NCI-H1105 (cell line): ENCODE data around the gene ARHGEF3.
A peak's percentile ranks its signal among the peaks of the same experiment; 100 is the strongest.

Experiments
- DNase-seq: peaks from one replicate; lab custom pipeline; 2025; lab: John Stamatoyannopoulos, UW

The ARHGEF3 gene, protein sequence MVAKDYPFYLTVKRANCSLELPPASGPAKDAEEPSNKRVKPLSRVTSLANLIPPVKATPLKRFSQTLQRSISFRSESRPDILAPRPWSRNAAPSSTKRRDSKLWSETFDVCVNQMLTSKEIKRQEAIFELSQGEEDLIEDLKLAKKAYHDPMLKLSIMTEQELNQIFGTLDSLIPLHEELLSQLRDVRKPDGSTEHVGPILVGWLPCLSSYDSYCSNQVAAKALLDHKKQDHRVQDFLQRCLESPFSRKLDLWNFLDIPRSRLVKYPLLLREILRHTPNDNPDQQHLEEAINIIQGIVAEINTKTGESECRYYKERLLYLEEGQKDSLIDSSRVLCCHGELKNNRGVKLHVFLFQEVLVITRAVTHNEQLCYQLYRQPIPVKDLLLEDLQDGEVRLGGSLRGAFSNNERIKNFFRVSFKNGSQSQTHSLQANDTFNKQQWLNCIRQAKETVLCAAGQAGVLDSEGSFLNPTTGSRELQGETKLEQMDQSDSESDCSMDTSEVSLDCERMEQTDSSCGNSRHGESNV

DNA sequence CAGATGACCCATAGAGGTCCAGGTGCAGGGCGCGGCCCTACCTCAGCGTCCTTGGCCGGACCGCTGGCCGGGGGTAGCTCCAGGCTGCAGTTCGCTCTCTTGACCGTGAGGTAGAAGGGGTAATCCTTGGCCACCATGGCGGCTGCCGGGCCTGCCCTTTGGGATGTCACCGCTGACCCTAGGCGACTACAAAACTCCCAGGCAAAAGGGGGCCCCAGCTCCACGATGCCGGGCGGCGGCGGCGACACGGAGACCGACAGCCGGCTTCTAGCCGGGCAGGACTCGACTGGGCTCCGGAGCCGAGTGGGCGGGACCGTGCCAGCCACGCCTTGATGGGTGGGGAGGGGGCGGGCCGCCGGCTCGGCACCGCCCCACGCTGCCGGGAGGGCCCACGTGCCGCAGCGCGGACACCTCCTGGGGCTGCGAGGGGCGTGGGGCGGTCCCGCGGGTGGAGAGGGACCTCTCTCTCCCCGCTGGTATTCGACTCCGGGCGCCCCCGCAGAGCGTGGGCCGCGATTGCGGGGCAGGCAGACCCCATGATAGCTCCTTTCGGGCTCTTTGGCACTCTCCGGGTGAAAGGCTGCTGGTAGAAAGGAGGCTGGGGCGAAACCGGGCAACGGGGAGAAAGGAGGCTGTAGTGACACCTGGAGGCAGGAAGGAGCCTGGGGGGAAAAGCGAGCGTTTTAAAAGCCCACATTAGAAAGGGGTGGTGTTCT lies at the start of gene ARHGEF3:
Gene ARHGEF3, minus strand, starts transcription at position 288 of the 716 bp plus-strand sequence. Its CDS starts 151 bp downstream, at position 137.
- peak; percentile 50 for DNase-seq

DNA sequence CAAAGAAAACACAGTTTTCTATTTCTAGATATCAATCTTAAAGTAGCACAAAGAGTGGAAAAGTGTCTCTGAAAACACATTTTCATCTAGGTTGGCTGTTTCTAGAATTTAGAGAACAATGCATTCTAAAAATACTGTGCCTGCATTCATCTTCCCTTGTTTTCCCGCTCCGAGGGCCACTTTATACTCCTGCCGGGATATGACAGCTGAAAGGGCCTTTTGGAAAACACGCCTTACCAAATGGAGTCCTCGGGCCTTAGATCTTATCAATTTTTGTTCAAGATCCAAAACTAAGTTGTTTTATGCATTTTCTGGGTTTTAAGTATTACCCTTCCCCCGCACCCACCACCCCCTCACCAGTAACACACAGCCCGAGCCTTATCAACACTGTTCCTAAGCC lies 47.9 kb upstream of the ARHGEF3 start:
- no peak for DNase-seq

DNA sequence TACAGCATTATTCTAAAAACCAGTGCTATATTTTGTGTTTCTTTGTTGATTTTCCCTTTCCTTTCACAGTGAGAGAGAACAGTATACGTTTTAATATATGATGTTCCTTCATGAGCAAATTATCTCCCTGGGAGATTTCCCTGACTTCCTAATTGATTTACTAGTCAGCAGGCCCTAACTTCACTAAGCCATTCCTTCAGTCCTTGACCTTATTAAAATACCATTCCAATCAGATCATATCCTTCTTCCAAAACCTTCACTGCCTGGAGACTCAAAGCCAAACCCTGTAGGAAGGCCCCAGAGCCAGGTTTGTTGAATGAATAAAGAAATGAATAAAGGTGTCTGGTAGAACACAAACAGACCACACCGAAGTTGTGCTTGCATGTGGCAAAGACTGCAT lies 43.8 kb upstream of the ARHGEF3 start:
- DNase-seq, result no peak

DNA sequence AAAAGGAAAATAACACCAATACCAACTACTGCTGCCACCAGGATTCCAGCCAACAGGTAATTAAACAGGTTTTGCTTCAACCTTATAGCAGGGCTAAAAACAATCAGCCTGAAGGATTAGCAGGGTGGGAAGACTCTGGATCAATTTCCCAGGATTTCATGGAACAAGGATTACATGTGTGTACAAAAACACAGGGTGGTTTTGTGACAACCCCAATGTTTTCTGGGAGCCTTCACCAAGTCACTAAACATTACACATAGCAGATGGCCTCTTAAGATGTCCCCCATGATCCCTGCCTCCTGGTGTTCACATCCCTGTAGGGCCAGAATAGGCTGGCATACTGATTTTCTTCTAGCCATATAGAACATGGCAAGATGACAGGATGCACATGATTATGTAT lies 42.8 kb upstream of the ARHGEF3 start:
- no peak for DNase-seq

DNA sequence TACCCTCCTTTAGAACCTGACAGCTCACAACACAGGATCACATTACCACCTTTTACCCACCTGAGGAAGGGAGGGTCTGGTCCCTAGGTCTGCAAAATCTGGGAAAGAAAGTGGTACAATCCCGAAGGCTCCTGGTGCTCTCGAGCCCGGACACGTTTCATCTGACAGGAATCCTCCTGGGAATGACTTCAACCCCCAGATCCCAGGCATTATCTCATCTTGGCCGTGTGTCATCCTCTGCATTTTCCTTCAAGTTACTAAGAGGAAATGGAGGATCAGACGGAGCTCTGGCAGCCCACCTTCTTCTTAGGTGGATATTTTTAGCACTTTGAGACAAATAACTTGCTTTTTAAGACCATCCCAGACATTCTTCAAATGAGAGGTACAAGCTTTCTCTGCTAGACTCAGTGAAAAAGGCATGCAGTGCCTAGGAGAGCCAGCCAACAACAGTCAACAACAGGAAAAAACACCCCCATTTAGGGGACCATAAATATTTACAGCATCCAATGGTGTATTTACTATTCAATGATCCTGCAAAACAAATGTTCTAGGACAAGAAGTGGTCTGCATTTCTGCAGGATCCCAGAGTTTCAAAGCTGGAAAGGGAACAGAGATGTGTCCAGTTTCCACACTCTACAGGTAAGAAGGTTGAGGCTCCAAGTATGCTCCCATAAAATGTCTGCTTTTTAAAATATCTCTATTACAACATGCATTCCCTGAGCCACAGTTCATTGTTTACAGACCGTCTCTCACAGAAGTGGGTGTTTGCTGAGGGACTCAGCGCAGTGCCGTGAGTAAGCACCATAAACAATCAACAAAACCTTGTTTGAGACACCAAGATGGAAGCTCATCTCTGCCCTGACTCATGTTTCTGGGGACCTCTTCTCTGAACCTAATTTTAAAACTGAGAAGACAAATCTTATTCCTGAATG lies 38.3 kb upstream of the ARHGEF3 start:
- DNase-seq, result no peak

DNA sequence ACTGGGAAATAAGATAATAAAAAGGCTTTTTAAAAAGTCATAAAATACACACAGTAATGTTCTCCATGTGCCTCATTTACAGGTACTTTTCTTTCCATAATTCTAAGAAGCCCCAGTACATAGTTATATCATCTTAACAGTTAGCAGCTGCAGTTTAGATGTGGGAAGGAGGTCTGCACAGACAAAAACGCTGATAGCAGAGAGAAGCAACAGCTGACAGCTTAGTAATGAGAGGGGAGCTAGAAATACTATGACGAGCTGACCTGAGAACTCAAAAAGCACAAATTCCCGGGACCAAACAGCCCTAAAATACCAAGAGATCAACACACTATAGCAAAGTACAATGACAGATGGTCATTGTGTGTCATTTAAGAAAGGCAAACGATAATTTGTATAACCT lies 36.7 kb upstream of the ARHGEF3 start:
- no peak for DNase-seq

DNA sequence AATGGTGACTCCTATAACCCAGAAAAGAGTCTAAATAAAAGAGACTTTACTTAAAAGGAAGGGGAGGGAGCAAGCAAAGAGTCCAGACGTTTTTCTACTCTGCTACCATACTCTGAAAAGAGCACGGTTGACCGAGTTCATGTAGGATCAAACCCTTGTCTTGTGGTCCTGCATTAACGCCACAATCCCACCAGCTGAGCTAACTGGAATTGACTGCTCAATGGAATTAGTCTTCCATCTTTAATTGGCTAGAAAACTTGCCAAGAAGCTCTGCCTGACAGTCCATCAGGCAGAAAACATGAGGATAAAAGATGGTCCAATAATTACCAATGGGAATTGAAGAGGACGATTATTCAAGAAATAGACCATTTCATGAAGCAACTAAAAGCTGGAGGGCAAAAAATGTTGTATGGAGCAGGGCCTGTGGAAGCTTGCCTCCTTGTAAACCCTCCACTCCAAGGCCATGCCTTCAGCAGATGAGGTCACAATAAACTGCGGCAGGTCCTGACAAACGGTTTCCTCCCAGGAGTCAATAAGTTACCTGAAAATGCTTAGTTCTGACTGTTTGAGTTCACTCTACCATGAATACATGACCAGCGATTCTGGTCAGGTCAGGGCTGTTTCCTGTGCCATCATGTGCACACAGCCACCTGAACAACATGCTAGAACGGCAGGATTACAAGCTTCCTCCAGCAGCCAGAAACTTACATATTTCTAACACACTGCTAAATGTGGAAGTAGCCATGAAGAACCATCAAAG lies 35.6 kb upstream of the ARHGEF3 start:
- no peak for DNase-seq

DNA sequence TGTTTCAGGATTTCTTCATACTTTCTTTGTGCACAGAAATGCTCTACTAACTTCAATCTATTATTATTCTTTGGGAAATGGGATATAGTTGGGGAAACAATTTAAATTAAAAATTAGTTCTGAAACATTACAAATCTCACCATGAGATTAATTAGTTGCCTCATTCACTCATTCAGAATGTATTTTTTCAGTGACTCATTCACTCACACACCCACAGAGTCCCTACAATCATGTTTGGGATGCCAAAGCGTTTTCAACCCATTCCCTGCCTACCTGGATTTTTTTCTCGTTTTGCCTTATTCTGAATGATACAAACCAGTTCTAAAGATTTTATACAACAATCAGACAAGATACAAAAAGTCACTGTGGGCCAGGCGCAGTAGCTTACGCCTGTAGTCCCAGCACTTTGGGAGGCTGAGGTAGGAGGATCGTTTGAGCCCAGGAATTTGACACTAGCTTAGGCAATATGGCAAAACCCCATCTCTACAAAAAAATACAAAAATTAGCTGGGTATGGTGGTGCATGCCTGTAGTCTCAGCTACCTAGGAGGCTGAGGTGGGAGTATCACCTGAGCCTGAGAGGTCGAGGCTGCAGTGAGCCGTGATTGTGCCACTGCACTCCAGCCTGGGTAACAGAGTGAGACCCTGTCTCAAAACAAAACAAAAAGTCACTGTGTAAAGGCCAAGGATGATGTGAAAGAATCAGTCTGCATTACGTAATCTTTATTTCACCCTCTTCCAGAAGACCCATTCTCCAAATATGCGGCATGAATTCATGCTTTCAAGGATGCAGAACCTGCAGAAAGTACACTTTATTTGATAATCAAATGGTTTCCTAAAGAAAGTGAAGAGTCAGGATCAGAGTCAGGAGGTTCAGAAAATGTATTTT lies 34.8 kb upstream of the ARHGEF3 start:
- no peak for DNase-seq

DNA sequence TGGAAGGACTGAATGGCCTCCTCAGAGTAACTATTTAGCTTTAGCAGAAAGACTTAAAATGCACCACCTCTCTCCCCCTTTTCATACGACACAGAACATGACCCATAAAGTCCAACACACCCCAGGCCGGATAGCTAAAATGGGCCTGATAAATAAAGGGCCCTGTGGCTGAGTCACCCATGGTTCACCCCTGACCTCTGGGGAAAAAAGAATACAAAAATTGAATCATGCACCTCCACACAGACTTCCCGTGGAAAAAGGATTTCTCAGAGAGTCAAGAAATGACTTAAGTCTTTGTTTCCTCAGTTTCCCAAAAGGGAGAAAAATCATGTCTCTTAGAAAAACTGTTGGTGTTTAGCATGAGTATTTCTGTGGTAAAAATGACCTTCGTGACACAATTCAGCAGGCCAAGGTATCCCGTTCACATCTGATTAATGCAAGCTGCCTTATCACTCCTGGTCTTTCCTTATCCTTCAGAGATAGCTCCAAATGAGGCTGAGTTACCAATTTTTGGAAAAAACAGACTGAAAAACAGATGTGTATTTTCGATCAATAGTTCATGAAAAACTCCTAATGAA lies 34.0 kb upstream of the ARHGEF3 start:
- DNase-seq, result no peak

DNA sequence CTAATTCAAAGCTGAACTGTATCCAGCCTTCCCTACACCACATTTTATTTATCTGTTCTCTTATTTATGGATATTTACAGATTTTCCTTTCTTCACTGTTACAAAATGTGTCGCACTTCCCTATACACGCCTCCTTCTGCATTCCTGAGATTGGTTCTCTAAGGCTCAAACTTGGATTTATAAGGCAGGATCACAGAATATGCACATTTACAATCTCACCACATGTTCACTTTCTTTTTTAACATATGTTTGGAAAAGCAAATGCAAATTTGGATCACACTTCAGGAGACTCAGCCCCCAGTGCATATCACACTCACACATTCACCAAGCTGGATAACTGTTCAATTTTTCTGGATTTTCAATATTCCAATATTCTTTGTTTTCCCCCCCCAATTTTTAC lies 31.8 kb upstream of the ARHGEF3 start:
- DNase-seq, result no peak

DNA sequence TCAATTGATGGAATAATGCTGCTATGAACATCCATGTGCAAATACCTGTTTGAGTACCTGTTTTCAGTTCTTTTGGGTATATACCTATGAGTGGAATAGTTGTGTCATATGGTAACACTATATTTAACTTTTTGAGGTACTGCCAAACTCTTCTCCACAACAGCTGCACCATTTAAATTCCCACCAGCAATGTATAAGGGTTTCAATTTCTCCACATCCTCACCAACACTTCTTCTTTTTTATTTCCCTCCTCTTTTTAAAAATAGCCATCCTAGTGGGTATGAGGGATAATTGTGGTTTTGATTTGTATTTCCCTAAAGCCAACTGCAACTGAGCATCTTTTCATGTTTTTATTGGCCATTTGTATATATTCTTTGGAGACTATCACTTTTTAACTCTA lies 31.3 kb upstream of the ARHGEF3 start:
- no peak for DNase-seq

DNA sequence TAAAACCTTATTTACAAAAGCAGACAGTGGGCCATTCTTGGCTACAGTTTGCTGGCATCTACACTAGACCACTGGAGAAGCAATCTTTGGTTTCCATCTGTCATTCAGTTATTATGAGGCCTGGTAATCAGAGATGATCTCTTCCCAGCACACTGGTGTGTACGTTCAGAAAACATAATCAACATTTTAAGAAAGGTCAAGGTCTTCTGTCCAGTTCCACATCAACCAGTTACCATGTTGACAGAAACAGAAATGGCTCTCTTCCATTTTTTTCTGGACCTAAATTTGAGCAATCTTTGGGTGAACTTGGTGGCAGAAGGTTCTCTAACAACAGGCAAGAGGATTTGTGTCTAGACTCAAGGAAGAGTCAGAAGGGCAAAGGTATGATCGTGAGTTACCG lies 29.8 kb upstream of the ARHGEF3 start:
- DNase-seq, result no peak

DNA sequence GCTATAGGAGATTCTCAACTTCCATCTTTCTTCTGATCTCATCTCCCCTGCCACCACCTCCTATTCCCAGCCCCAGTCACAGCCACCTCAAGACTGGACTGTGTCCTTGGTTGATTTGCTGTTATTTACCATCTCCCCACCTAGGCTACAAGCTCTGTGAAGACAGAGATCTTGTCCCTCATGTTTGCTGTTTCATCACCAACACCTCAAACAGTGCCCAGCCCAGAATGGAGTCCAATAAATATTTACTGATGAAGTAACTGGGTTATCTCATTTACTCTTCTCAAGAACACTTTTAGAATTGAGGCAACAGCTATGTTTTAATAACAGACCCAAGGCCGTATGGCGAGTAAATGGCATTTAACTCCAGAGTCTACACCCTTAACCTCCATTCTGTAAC lies 29.1 kb upstream of the ARHGEF3 start:
- DNase-seq, result no peak

DNA sequence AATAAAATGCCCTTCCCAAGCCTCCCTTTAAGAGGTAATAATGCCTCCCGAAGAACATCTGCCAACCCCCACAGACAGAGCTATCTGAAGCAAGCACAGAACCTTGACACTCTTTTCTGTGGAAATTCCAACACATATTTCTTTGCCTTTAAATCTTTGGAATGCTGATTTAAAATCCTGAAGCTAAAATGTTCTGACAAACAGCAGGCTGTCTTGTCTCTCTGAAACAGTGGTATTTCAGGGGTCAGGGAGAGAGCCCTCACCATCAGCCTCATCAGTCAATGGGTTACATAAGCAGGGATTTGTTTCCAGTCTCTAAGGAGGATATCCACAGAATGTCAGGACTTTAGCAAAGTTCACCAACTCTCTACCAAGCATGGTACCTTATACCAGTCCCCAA lies 27.8 kb upstream of the ARHGEF3 start:
- no peak for DNase-seq

DNA sequence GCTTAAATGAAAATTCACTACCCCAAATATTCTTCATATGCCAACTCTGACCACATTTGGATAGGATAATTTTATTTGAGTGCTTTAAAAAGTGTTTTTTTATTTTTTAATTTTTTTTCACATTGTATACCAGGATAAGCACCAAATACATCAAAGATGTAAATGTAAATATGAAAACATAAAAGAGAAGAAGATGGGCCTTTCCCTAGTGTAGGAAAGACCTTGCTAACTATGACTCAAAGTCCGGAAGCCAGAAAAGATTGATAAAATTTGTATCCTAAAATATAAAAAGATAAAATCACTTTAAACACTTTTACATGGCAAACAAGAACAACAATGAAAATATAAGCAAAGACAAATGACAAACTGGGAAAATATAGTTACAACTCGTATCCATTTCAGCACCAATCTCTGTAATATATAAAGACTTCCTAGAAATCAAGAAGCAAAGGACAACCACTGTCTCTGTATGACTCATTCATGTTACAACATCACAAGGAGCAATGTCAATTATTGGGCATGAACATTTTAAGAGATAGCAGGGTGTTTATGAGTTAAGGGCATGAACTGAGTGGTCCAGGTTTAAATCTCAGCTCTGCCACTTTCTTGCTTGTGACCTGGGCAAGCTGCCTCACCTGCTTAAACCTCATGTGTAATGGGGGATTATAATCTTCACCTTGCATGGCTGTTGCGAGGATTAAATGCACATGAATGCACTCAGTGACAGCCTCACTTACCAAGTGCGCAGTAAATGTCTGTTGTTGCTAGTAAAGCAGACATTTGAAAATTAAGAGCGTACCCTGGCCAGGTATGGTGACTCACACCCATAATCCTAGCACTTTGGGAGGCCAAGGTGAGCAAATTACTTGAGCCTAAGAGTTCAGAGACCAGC lies 25.3 kb upstream of the ARHGEF3 start:
- no peak for DNase-seq

DNA sequence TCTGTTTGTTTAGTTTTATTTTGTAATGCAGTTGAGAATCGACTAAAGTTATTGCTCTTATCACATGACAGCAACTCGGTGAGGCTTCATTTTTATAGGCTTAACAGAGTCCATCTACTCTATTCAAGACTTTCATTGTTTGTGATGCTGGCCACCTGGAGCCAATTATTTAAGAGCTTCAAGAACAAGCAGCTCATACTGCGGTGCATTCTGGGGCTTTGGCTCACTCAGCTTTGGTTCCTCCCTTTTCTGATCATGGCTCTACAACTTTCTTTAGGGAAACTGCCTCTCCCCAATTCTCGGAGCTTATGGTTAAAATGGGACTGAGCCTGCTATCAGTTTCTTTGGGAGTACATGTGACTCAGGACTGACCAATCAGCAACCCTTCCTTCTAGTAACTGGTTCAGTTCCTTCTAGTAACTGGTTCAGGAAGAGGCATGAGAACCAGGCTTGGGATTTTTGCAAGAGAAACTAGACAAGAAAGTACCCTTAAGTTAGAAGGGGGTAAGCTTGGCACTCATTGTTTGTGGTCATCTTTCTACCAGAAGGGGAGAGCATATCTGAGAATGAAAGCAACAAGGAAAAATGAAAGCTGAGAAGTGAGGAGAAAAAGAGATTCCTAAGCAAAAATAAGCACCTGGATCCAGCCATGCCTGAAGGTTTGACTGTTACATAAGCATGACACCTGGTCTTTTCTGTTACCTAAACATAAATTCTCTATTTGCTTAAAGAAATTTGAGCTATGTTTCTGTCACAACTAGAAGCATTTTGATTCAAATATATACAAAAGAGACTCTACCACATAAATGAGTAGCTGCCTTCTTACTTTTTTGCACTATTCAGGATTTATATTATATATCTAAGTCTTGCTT lies 24.1 kb upstream of the ARHGEF3 start:
- DNase-seq, result no peak

DNA sequence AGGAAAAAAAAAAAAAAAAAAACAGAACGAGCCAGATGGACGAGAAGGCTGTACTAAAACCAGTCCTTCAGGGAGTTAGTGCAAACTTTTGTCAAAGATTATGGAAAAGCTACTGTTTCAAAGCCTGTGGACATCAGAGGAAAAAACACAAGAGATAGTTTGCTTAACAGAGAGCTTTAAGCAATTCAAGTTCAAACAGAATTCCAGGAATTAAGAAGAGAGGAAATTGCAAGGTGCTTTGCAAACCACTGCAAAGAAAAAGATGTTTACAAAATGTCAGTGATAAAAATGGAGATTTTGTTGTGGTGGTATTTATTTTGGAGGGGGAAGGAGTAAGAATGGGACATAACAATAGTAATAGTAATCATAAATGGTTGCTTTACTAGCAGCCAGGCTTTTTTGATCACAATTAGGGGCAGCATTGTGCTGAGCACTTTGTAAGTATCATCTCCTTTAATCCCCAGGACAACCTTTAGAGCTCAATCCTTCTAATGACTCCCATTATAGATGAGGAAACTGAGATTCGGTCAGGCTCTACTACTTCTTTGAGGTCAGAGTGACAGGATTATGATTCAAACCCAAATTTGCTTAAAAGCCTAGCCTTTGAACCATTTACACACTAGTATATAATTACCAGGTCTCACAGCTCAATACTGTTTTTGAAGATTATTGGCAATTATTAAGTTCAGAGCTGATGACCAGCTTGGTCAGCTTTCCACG lies 22.4 kb upstream of the ARHGEF3 start:
- no peak for DNase-seq
